Measurements from ENCODE around the gene ANP32B.

DNA sequence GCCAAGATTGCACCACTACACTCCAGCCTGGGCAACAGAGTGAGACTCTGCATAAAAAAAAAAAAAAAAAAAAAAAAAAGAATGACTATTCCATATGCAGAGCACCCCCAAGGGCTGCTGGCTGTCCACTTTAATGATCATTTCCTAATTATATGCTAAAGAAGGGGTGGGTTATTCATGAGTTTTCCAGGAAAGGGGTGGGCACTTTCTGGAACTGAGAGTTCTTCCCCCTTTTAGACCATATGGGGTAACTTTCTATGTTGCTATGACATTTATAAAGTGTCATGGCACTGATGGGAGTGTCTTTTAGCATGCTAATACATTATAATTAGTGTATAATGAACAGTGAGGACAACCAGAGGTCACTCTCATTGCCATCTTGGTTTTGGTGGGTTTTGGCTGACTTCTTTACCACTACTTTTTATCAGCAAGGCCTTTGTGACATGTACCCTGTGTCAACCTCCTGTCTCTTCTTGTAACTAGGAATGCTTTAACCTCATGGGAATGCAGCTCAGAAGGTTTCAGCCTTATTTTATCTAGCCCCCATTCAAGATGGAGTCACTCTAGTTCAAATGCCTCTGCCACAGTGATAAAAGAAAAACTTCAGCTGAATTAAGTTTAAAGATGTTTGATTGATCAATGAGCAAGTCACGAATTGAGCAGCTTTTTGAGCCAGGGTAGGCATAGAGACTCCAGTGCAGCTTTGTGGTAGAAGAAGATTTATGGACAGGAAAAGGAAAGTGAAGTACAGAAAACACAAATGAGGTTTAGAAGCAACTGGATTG, 66.3 kb downstream of the ANP32B start:
- no peak for TF ChIP-seq POLR2A (IDR thresholded peaks at IDR 0.05; ENCODE audit: low read depth, low read length)
- TF ChIP-seq TAF1 (IDR thresholded peaks at IDR 0.05; ENCODE audit: borderline replicate concordance, low read depth, low read length): no peak
- no peak for TF ChIP-seq POLR2AphosphoS5 (IDR thresholded peaks at IDR 0.05; ENCODE audit: low read depth, low read length)
